ENCODE measurements around the gene MLYCD.

- TF ChIP-seq, protein P1, sequence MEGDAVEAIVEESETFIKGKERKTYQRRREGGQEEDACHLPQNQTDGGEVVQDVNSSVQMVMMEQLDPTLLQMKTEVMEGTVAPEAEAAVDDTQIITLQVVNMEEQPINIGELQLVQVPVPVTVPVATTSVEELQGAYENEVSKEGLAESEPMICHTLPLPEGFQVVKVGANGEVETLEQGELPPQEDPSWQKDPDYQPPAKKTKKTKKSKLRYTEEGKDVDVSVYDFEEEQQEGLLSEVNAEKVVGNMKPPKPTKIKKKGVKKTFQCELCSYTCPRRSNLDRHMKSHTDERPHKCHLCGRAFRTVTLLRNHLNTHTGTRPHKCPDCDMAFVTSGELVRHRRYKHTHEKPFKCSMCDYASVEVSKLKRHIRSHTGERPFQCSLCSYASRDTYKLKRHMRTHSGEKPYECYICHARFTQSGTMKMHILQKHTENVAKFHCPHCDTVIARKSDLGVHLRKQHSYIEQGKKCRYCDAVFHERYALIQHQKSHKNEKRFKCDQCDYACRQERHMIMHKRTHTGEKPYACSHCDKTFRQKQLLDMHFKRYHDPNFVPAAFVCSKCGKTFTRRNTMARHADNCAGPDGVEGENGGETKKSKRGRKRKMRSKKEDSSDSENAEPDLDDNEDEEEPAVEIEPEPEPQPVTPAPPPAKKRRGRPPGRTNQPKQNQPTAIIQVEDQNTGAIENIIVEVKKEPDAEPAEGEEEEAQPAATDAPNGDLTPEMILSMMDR (IDR thresholded peaks at IDR 0.05; ENCODE audit: low read depth, low read length, poor library complexity, severe bottlenecking): no peak
- no peak for TF ChIP-seq EZH2phosphoT487 (IDR thresholded peaks at IDR 0.05; ENCODE audit: borderline replicate concordance, low read length)
Observed at GRCh38 chr16:83951544-83951943, 52.6 kb downstream of the MLYCD start.

Measured in DOHH2 (cell line).